ENCODE data around the gene TEX35.

DNA sequence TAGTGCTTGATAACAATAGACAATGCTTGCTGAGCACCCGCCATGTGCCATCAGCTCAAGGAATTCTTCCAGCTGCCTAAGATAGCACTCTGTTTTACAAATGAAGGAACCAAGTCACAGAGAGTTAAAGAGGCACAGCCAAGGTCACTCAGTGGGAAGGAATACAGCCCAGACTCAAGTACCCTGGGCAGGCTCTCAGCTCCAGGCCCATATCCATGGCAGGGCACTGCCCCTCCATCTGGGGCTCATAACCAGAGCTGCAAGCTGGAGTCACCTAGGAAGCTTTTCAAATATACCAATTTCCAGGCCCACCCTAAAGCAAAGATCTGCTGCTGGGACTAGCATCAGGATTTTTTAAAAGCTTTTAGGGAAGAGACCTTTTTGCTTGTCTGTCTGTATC is 17.8 kb upstream of the TEX35 start:
- TF ChIP-seq, protein P1, sequence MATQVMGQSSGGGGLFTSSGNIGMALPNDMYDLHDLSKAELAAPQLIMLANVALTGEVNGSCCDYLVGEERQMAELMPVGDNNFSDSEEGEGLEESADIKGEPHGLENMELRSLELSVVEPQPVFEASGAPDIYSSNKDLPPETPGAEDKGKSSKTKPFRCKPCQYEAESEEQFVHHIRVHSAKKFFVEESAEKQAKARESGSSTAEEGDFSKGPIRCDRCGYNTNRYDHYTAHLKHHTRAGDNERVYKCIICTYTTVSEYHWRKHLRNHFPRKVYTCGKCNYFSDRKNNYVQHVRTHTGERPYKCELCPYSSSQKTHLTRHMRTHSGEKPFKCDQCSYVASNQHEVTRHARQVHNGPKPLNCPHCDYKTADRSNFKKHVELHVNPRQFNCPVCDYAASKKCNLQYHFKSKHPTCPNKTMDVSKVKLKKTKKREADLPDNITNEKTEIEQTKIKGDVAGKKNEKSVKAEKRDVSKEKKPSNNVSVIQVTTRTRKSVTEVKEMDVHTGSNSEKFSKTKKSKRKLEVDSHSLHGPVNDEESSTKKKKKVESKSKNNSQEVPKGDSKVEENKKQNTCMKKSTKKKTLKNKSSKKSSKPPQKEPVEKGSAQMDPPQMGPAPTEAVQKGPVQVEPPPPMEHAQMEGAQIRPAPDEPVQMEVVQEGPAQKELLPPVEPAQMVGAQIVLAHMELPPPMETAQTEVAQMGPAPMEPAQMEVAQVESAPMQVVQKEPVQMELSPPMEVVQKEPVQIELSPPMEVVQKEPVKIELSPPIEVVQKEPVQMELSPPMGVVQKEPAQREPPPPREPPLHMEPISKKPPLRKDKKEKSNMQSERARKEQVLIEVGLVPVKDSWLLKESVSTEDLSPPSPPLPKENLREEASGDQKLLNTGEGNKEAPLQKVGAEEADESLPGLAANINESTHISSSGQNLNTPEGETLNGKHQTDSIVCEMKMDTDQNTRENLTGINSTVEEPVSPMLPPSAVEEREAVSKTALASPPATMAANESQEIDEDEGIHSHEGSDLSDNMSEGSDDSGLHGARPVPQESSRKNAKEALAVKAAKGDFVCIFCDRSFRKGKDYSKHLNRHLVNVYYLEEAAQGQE (IDR thresholded peaks at IDR 0.05), result no peak
- TF ChIP-seq CTCF (IDR thresholded peaks at IDR 0.05; ENCODE audit: low read depth, low read length, missing input control) (no peak), RXRA (IDR thresholded peaks at IDR 0.05) (no peak), SP1 (IDR thresholded peaks at IDR 0.05) (no peak), FOXA1 (IDR thresholded peaks at IDR 0.05) (no peak), TAF1 (conservative IDR thresholded peaks at IDR 0.05) (no peak), RAD21 (IDR thresholded peaks at IDR 0.05) (no peak), NR2F2 (IDR thresholded peaks at IDR 0.05) (no peak), GABPA (IDR thresholded peaks at IDR 0.05 in 1 of 2, conservative IDR thresholded peaks at IDR 0.05 in 1 of 2) (no peak), JUND (IDR thresholded peaks at IDR 0.05) (no peak), HNF4A (conservative IDR thresholded peaks at IDR 0.05) (no peak), MAX (IDR thresholded peaks at IDR 0.05) (no peak)
- TF ChIP-seq, protein P2, sequence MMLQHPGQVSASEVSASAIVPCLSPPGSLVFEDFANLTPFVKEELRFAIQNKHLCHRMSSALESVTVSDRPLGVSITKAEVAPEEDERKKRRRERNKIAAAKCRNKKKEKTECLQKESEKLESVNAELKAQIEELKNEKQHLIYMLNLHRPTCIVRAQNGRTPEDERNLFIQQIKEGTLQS (IDR thresholded peaks at IDR 0.05), result no peak
